Trophoblast cell (in vitro differentiated cells and primary cell): Measurements from ENCODE around the gene ACTL8. TPM values are rescaled to one million over a fixed set of nuclear protein-coding genes. Genes with fewer than 3 reads are reported as not detected.

ENCODE experiments used
- DNase-seq, 2 donors: peaks; one replicate each; pipeline ENCODE4 v3.0.0-alpha.2; 2016
- H2AFZ ChIP-seq: 2 replicates; pipeline ENCODE4 v1.6.1; 2013; ENCODE audit warnings: low read length, moderate library complexity, mild to moderate bottlenecking; ENCODE audit not compliant: insufficient read depth, poor library complexity
- H2AK5ac ChIP-seq: 2 replicates; pipeline ENCODE4 v1.6.1; 2013; ENCODE audit warnings: mild to moderate bottlenecking, low read length
- H2BK120ac ChIP-seq: 2 replicates; pipeline ENCODE4 v1.6.1; 2013; ENCODE audit warnings: low read length, mild to moderate bottlenecking, moderate library complexity; ENCODE audit not compliant: insufficient read depth, poor library complexity
- H2BK12ac ChIP-seq: 2 replicates; pipeline ENCODE4 v1.6.1; 2013; ENCODE audit warnings: mild to moderate bottlenecking, low read length, moderate library complexity
- H2BK5ac ChIP-seq: 2 replicates; pipeline ENCODE4 v1.6.1; 2013; ENCODE audit warnings: low read length, low read depth, moderate library complexity, mild to moderate bottlenecking; ENCODE audit not compliant: poor library complexity
- H3K14ac ChIP-seq: 2 replicates; pipeline ENCODE4 v1.6.1; 2013; ENCODE audit warnings: mild to moderate bottlenecking, low read length
- H3K18ac ChIP-seq: 2 replicates; pipeline ENCODE4 v1.6.1; 2013; ENCODE audit warnings: mild to moderate bottlenecking, low read length
- H3K23ac ChIP-seq: 2 replicates; pipeline ENCODE4 v1.6.1; 2013; ENCODE audit warnings: low read length
- H3K27ac ChIP-seq: 2 replicates; pipeline ENCODE4 v1.5.1; 2013; ENCODE audit warnings: low read depth, mild to moderate bottlenecking, inconsistent platforms, low read length, moderate library complexity
- H3K27me3 ChIP-seq: 2 replicates; pipeline ENCODE4 v1.6.1; 2013; ENCODE audit warnings: inconsistent platforms, mild to moderate bottlenecking, low read length, moderate library complexity; ENCODE audit not compliant: insufficient read depth
- H3K36me3 ChIP-seq, 2 experiments: 1 replicate in 1 of 2; 2 replicates in 1 of 2; pipeline ENCODE4 v1.6.1; 2013; ENCODE audit warnings: low read length in 2 of 2, mild to moderate bottlenecking in 2 of 2, moderate library complexity in 1 of 2; ENCODE audit not compliant: insufficient read depth in 2 of 2, control insufficient read depth in 1 of 2
- H3K4ac ChIP-seq: 2 replicates; pipeline ENCODE4 v1.6.1; 2013; ENCODE audit warnings: low read depth, mild to moderate bottlenecking, low read length, moderate library complexity
- H3K4me1 ChIP-seq, 2 experiments: 1 replicate in 1 of 2; 2 replicates in 1 of 2; pipeline ENCODE4 v1.6.1; 2013; ENCODE audit warnings: low read length in 2 of 2, mild to moderate bottlenecking in 2 of 2, moderate library complexity in 1 of 2; ENCODE audit not compliant: insufficient read depth in 2 of 2, control insufficient read depth in 1 of 2
- H3K4me2 ChIP-seq: 2 replicates; pipeline ENCODE4 v1.6.1; 2013; ENCODE audit warnings: inconsistent platforms, mild to moderate bottlenecking, low read length, moderate library complexity
- H3K4me3 ChIP-seq: 2 replicates; pipeline ENCODE4 v1.5.1; 2013; ENCODE audit warnings: mild to moderate bottlenecking, low read depth, low read length, inconsistent platforms
- H3K79me1 ChIP-seq: one replicate; pipeline ENCODE4 v1.6.1; 2013; ENCODE audit warnings: low read length
- H3K79me2 ChIP-seq: 2 replicates; pipeline ENCODE4 v1.6.1; 2013; ENCODE audit warnings: low read length, mild to moderate bottlenecking; ENCODE audit not compliant: control insufficient read depth, insufficient read depth, poor library complexity
- H3K9ac ChIP-seq: 2 replicates; pipeline ENCODE4 v1.6.1; 2013; ENCODE audit warnings: mild to moderate bottlenecking, low read length
- H3K9me3 ChIP-seq: 2 replicates; pipeline ENCODE4 v1.6.1; 2013; ENCODE audit warnings: low read depth, mild to moderate bottlenecking, control low read depth, inconsistent platforms, low read length; ENCODE audit not compliant: insufficient read depth
- H4K12ac ChIP-seq: 2 replicates; pipeline ENCODE4 v1.6.1; 2013; ENCODE audit warnings: low read depth, mild to moderate bottlenecking, low read length, moderate library complexity
- H4K8ac ChIP-seq: 2 replicates; pipeline ENCODE4 v1.6.1; 2013; ENCODE audit warnings: low read depth, mild to moderate bottlenecking, low read length, moderate library complexity
- H4K91ac ChIP-seq: one replicate; pipeline ENCODE4 v1.6.1; 2013; ENCODE audit warnings: low read depth, mild to moderate bottlenecking, low read length, moderate library complexity
- WGBS: extraction: QIAGEN DNeasy Blood & Tissue Kit; methylation state at CpG from one replicate; pipeline ENCODE4 v1.1.7; 2013; ENCODE audit warnings: missing lambda C conversion rate; ENCODE audit not compliant: insufficient read length, insufficient coverage; ENCODE audit errors: extremely low coverage; 5-methylcytosine and 5-hydroxymethylcytosine counted together
- polyA plus RNA-seq: library from polyadenylated mRNA; stranded (reverse); fragments of 200-250 nt; gene quantifications from 2 replicates; pipeline ENCODE4 v1.2.3, GENCODE V29; 2013

The ACTL8 gene
- polyA plus RNA-seq: not detected in 2 replicates

GRCh38 chr1:17755120-17755519 lies at the start of gene ACTL8:
TSS of gene ACTL8 (plus strand) at chr1:17755333. CDS start at chr1:17823009, 67,676 bp downstream.
- Histone ChIP-seq H3K9ac (no peak within 1 kb of the TSS), H3K4me1 (no peaks in the 10 kb centered on the region), H2AK5ac (no peak within 1 kb of the TSS), H3K27me3 (peaks cover 4% of the 10 kb centered on the region), H3K23ac (no peak within 1 kb of the TSS), H2AFZ (no peak within 1 kb of the TSS), H3K4me3 (no peak within 1 kb of the TSS), H3K9me3 (peaks cover 22% of the 10 kb centered on the region), H4K91ac (no peak within 1 kb of the TSS), H4K8ac (no peak within 1 kb of the TSS), H3K79me1 (no peaks in the 10 kb centered on the region), H3K27ac (no peak within 1 kb of the TSS), H2BK12ac (no peak within 1 kb of the TSS), H3K18ac (no peak within 1 kb of the TSS), H2BK5ac (no peak within 1 kb of the TSS), H3K4me2 (no peak within 1 kb of the TSS), H3K79me2 (no peaks in the 10 kb centered on the region), H3K14ac (no peak within 1 kb of the TSS), H3K36me3 (no peaks in the 10 kb centered on the region), H2BK120ac (no peak within 1 kb of the TSS), H3K4ac (no peak within 1 kb of the TSS), H4K12ac (no peak within 1 kb of the TSS)
- no CpG with 5 or more reads among the region's 12 CpGs for whole genome bisulfite sequencing
- DNase-seq: no peak

- Histone ChIP-seq H4K12ac (no peak overlapping the region), H3K14ac (no peak overlapping the region), H3K23ac (no peak overlapping the region), H4K8ac (no peak overlapping the region), H3K79me2 (no peaks in the 10 kb centered on the region), H3K79me1 (no peaks in the 10 kb centered on the region), H2AK5ac (no peak overlapping the region), H3K9me3 (peaks cover 6% of the 10 kb centered on the region), H2BK5ac (no peak overlapping the region), H3K18ac (no peak overlapping the region), H3K4me3 (no peak overlapping the region), H3K4me1 (no peaks in the 10 kb centered on the region), H3K4me2 (no peak overlapping the region), H2AFZ (no peak overlapping the region), H3K4ac (no peak overlapping the region), H3K27me3 (no peaks in the 10 kb centered on the region), H2BK120ac (no peak overlapping the region), H3K9ac (no peak overlapping the region), H4K91ac (no peak overlapping the region), H2BK12ac (no peak overlapping the region), H3K36me3 (no peaks in the 10 kb centered on the region), H3K27ac (no peak overlapping the region)
- no peak for DNase-seq
- no CpG with 5 or more reads among the region's 10 CpGs for WGBS
These were observed 48.7 kb upstream of the ACTL8 start for GRCh38 chr1:17706445-17706844.

- no peak overlapping the region for H3K18ac ChIP-seq
- H3K23ac ChIP-seq: no peak overlapping the region
- peaks cover 6% of the 10 kb centered on the region for H3K9me3 ChIP-seq
- no peak overlapping the region for H2AK5ac ChIP-seq
- no peak overlapping the region for H4K8ac ChIP-seq
- no peak overlapping the region for H3K4me2 ChIP-seq
- H2AFZ ChIP-seq: no peak overlapping the region
- no peak overlapping the region for H2BK5ac ChIP-seq
- H2BK120ac ChIP-seq: no peak overlapping the region
- no peak overlapping the region for H2BK12ac ChIP-seq
- no peak overlapping the region for H3K27ac ChIP-seq
- H3K14ac ChIP-seq: no peak overlapping the region
- no peaks in the 10 kb centered on the region for H3K79me1 ChIP-seq
- no peak overlapping the region for H4K91ac ChIP-seq
- no peak overlapping the region for H4K12ac ChIP-seq
- no peak for DNase-seq
- no peaks in the 10 kb centered on the region for H3K4me1 ChIP-seq
- no peak overlapping the region for H3K9ac ChIP-seq
- H3K79me2 ChIP-seq: no peaks in the 10 kb centered on the region
- H3K36me3 ChIP-seq: no peaks in the 10 kb centered on the region
- H3K27me3 ChIP-seq: no peaks in the 10 kb centered on the region
- H3K4ac ChIP-seq: no peak overlapping the region
- H3K4me3 ChIP-seq: no peak overlapping the region
- no CpG with 5 or more reads among the region's 3 CpGs for WGBS
These were observed 45.2 kb upstream of the ACTL8 start for GRCh38 chr1:17709981-17710380.

- H3K79me1 ChIP-seq: no peaks in the 10 kb centered on the region
- H4K12ac ChIP-seq: no peak overlapping the region
- H2BK120ac ChIP-seq: no peak overlapping the region
- H4K91ac ChIP-seq: no peak overlapping the region
- H2BK12ac ChIP-seq: no peak overlapping the region
- no peak overlapping the region for H2AK5ac ChIP-seq
- H3K18ac ChIP-seq: no peak overlapping the region
- no peak overlapping the region for H3K4me3 ChIP-seq
- no peaks in the 10 kb centered on the region for H3K36me3 ChIP-seq
- H3K9ac ChIP-seq: no peak overlapping the region
- H2BK5ac ChIP-seq: no peak overlapping the region
- no peak overlapping the region for H3K14ac ChIP-seq
- no peak overlapping the region for H3K4ac ChIP-seq
- no peak overlapping the region for H3K27ac ChIP-seq
- H3K4me2 ChIP-seq: no peak overlapping the region
- no peaks in the 10 kb centered on the region for H3K79me2 ChIP-seq
- no peak overlapping the region for H3K23ac ChIP-seq
- no CpG with 5 or more reads among the region's 4 CpGs for WGBS
- H2AFZ ChIP-seq: no peak overlapping the region
- peaks cover 6% of the 10 kb centered on the region for H3K9me3 ChIP-seq
- DNase-seq: no peak
- no peaks in the 10 kb centered on the region for H3K27me3 ChIP-seq
- no peaks in the 10 kb centered on the region for H3K4me1 ChIP-seq
- H4K8ac ChIP-seq: no peak overlapping the region
These were observed 44.1 kb upstream of the ACTL8 start for GRCh38 chr1:17710889-17711576.
